Ureter (tissue), 1 donor: Measurements from ENCODE around the gene GRIN2D. TPM values are rescaled to one million over a fixed set of nuclear protein-coding genes. Genes with fewer than 3 reads are reported as not detected.

Source experiments
- DNase-seq: peaks from one replicate; pipeline ENCODE4 v3.0.0-alpha.2; 2020; ENCODE audit warnings: low spot score
- total RNA-seq: library from RNA; stranded (reverse); gene quantifications from one replicate; pipeline ENCODE4 v1.2.4, GENCODE V29; 2023
- donor health status: DM: yes; HTN: yes; CAD: no.

Gene GRIN2D
- 0.86 TPM for total RNA-seq

GRCh38 chr19:48393559-48394330, at the start of gene GRIN2D:
Gene GRIN2D (plus strand): TSS chr19:48393668. CDS start chr19:48398393, 4,725 bp downstream.
- DNase-seq = no peak

DNA sequence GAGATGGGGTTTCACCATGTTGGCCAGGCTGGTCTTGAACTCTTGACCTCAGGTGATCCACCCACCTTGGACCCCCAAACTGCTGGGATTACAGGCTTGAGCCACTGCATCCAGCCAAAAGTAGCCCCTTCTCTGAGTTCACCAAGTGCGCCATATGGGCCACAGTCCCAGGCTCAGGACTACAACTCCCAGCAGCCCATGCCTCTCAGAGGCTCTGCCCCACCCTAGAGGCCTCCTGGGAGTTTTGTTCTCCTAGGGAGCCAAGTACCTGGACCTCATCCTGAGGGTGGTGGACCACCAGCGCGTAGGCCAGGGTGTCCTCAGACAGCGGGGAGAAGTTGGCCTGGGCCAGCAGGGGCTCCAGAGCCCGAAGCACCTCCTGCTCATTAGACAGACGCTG, 48.6 kb upstream of the GRIN2D start:
- DNase-seq = no peak

GRCh38 chr19:48346191-48346590, 47.3 kb upstream of the GRIN2D start:
- no peak for DNase-seq

DNA sequence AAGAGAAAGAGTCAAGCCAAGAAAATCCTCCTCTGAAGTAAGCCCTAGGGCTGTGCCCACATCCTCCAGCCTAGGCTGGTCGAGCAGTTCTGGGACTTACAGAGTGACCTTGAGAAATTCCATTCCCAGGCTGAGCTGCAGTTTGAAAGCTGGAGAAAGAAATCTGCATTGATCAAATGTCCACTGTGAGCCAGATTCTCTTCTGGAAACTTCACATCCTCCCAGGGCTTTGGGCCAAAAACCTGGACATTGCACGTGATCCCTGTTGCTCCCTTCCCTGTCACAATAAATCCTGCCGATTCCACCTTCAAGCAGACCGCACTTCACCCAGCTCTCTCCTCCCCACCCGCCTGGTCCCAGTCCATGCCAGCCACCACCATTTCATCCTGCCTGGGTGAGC, 45.4 kb upstream of the GRIN2D start:
- DNase-seq = no peak

DNA sequence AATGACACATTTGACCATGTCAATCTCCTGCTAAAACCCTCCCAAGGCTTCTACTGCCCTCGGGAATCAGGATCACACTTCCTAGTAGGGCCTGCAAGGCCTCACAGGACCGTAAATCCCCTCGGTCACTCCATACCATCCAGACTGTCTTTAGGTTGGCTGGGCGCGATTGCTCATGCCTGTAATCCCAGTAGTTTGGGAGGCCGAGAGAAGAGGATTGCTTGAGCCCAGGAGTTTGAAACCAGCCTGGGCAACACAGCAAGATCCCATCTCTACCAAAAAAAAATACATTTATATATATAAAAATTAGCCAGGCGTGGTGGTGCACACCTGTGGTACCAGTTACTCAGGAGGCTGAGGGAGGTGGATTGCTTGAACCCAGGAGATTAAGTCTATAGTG, 44.7 kb upstream of the GRIN2D start:
- DNase-seq = no peak

GRCh38 chr19:48350856-48351255, 42.6 kb upstream of the GRIN2D start:
- DNase-seq = no peak

- peak; percentile 73 for DNase-seq
Measured at GRCh38 chr19:48351341-48351752, 42.1 kb upstream of the GRIN2D start.

DNA sequence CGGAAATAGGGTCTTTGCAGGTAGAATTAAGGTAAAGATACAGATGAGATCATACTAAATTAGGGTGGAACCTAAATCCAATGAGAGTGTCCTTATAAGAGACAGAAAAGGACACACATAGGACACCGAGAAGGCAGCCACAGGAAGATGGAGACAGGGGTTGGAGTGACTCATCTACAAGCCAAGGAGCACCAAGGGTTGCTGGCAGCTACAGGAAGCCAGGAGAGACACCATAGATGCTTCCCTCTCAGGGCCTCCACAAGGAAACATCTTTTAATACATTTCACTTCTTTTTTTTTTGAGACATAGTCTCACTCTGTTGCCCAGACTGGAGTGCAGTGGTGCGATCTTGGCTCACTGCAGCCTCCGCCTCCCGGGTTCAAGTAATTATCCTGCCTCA, 39.8 kb upstream of the GRIN2D start:
- DNase-seq = no peak

GRCh38 chr19:48354332-48354992, 39.0 kb upstream of the GRIN2D start:
- DNase-seq = no peak

DNA sequence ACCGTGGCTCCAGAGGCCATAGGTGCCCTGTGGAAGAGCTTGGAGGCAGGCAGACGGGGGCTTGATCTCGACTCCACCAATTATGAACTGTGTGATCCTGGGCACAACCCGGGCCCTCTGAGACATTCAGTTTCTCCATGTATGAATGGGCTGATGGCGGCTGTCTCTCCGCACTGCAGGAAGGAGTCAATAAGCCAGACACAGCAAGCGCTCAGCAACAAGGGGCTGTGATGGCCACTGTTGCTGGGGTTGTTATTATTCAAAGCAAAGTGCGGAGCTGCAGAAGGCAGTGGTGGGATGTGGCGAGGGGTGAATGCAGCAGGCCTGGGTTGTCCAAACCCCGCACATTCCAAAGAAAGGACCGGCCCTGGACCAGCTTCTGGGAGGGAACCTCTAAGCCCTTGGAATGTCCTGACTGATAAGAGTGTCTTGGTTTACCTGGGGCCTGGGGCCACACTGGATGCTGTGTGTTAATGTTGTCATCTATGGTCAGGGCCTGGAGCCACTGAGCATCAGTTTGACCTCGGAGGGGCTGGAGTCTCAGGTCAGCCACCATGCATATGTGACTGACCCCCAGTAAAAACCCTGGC, 38.0 kb upstream of the GRIN2D start:
- no peak for DNase-seq

DNA sequence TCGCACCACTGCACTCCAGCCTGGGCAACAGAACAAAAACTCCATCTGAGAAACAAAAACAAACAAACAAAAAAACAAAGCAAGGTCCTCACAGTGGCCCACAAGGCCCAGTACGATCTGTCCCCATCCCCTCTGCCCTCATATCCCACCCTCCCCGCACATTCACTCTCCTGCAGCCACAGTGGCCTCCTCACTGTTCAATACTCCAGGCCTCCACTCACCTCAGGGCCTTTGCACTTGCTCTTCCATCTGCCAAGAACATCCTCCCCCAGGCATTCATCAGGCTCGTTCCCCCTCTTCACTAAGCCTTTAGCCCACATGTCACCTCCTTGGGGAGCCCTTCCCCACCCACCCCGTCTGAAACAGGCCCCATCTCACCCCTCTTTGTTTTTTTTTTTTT, 34.3 kb upstream of the GRIN2D start:
- no peak for DNase-seq

DNA sequence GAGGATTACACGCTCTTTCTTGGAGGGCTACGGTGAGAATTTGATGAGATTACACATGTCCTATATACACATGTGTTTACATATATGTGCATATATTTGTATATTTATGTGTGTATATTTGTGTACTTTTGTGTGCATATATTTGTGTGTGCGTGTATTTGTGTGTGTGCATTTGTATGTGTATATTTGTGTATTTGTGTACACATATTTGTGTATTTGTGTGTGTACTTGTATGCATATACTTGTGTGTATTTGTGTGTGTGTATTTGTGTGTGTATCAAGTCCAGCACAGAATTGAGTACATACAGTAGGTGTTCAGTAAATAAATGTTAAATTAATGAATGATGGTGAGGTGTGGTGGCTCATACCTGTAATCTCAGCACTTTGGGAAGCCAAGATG, 31.6 kb upstream of the GRIN2D start:
- DNase-seq = no peak

GRCh38 chr19:48362716-48363499, 30.6 kb upstream of the GRIN2D start:
- DNase-seq = peak; percentile 94

GRCh38 chr19:48363500-48363809, 30.0 kb upstream of the GRIN2D start:
- DNase-seq = peak; percentile 71

DNA sequence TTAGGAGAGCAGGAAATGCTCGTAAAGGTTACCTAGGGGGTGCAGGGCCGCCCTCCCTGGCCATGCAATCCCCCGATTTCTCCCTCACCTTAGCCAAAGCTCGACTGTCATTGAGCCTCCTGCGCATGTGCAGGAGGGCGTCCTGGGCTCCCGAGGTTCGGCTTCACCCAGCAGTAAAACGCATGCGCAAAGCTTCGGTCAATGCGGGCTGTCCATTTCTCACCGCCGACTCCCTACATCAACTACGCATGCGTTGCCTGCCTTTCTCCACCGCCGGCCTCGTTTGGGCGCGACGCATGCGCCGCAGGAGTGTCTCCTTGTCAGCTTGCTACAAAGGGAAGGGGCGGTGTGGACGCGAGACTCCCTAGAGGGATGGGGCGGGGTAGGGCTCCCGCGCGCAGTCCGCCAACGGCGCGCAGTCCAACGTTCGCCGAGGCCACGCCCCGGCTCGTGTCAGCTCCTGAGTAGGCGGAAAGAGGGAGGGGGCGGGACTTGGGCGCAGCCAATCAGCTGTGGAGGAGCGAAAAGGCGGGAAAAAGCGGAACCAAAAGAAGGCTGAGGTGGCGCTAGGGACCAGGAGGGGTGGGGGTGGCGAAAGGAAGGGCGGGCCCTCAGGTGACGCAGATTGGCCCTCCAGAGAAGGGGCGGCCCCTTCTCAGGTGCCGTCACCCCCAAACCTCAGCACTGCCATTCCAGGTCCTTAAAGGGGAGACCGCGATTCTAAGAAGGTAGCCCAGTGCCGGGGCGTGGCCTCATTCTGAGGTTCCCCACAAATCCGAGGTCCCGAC, 29.5 kb upstream of the GRIN2D start, which contains the start of the genes SYNGR4 and TMEM143:
Gene SYNGR4, plus strand, starts transcription at position 558 of the 788 bp plus-strand sequence. CDS start 1,476 bp downstream, outside the sequence.
Gene TMEM143, minus strand, starts transcription at position 131 of the 788 bp plus-strand sequence. Its CDS starts 20 bp downstream, at position 111.
- peak; percentile 99 for DNase-seq

DNA sequence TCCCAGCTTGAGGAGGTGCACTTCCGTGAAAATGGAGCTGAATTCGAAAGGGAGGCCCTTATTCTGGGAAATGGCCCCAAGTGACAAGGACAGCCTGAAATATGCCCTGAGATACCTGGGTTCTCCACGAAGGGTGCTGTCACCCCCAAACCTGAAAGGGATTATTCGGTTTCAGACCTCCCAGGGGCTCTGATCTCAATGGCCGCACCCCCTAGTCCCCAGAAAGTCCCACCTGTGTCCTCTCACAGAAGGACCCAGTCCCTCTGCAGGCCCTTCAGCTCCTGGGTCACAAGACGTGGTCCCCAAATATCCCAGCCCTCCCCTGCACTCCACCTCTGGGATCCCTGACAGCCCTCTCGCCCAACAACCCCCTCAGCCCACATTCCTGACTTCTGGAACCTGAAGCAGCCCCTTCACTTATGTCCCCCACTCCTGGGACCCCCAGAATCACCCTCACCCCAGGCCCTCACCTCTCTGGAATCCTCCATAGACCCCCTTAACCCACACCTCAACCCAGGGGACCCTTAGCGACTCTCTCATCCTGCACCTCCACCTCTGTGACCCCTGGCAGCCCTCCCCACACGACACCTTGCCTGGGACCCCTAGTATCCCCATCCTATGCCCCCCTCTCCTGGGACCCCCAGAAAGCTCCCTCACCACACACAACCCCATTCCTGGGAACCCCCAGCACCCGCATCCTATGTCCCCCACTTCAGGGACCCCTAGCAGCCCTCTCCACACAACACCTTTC, 28.7 kb upstream of the GRIN2D start:
- peak; percentile 59 for DNase-seq

DNA sequence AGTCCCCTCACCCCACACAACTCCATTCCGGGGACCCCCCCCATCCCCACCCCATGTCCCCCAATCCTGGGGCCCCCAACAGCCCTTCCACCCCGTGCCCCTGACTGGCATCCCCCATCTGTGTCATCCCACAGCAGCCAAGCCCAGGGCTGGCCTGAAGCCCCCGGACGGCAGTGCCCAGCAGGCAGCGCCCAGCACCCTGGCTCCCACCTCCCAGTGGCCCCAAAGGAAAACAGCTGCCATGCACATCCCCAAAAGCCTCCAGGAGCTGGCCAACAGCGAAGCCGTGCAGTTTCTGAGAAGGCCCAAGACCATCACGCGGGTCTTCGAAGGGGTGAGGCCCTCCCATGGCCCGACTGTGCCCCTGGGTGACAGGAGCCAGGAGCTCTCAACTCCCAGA, 27.9 kb upstream of the GRIN2D start:
- no peak for DNase-seq

DNA sequence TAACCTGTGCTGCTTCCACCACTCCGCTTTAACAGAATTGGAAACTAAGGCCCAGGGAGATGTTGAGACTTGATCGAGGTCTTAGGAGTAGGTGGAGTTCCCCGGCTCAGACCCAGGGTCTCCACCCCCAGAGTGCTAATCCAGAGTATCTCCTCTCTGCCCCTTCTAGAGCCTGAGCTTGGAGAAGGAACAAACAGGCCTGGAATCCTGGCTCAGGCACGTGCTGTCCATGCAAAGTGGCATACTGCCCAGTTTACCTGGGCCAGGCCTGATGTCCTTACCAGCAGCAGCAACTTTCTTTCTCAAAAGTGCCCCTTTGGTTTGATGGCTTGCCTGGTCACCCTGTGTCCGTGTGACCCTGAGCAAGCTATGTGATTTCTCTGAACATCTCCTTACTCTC, 25.6 kb upstream of the GRIN2D start:
- no peak for DNase-seq

GRCh38 chr19:48368936-48369335, 24.5 kb upstream of the GRIN2D start:
- DNase-seq = no peak

DNA sequence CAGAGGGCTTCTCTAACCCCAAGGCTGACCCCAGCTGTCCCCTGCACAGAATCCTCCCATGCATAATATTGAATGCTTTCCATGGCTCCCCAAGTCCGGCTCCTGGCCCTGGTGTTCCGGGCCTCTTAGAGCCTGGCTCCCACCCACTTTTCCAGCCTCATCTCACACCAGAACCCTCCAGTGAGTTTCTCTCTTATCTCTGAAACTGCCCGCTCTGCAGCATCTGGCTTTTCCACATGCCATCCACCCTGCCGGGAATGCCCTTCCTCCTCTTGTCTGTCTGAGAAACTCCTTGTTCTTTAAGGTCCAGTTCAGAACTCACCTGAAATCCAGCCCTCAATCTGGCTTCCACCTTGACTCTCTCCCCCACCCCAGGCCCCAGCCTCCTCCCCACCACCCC, 22.5 kb upstream of the GRIN2D start:
- no peak for DNase-seq

- no peak for DNase-seq
Measured at GRCh38 chr19:48371367-48371766, 22.1 kb upstream of the GRIN2D start.
